K562 (cell line): ENCODE data around the gene SMCHD1. TPM values are rescaled to one million over a fixed set of nuclear protein-coding genes. Genes with fewer than 3 reads are reported as not detected.

ENCODE experiments used
- ATAC-seq: fragments of 200-7000 bp; cut with Tn5 transposase; 3 replicates; pipeline ENCODE4 v1.9.1; 2020; ENCODE audit warnings: moderate library complexity
- BruUV-seq: library from RNA; stranded (reverse); fragments of 400-500 nt; replicated peaks from 2 replicates; lab custom pipeline; 2021; lab: Mats Ljungman, UMichigan
- CTCF ChIA-PET: fragments of 300-600 bp; formaldehyde crosslinking; extraction: SDS; loops from one replicate; lab custom pipeline; 2021; ENCODE audit warnings: low intra/inter-chr PET ratio; lab: Yijun Ruan, JAX
- POLR2A ChIA-PET: fragments of 300-600, 350-650 bp; sonication (Branson Sonifier 250); formaldehyde crosslinking; extraction: SDS; loops from one replicate; lab custom pipeline; 2021; ENCODE audit warnings: antibody characterized with exemption, inconsistent platforms; lab: Yijun Ruan, JAX
- DNase-seq, 4 experiments: peaks; one replicate each; pipeline versions ENCODE4 v3.0.0 to v3.0.0-alpha.2; 2011 to 2018; ENCODE audit warnings: low spot score in 3 of 4, mixed read lengths in 3 of 4; ENCODE audit errors: extremely low read depth in 1 of 4
- FAIRE-seq: peaks from 2 replicates; lab custom pipeline; 2011; peaks lifted over from hg19 to GRCh38; lab: Jason Lieb, UNC
- H2AFZ ChIP-seq: 2 replicates; pipeline ENCODE4 v1.6.0; 2011; ENCODE audit warnings: low read depth, low read length, control low read depth, inconsistent platforms
- H3K27ac ChIP-seq: fragments of 200-600 bp; 3 replicates; pipeline ENCODE4 v1.8.0; 2011; ENCODE audit warnings: low read depth, mild to moderate bottlenecking, control low read depth, inconsistent platforms, low read length, moderate library complexity, mixed read lengths; ENCODE audit errors: extremely low read depth
- H3K27me3 ChIP-seq, 2 experiments: fragments of 300-600 bp in 1 of 2; 2 replicates in 1 of 2; 3 replicates in 1 of 2; pipeline versions ENCODE4 v1.6.0 to v1.8.0; 2011; ENCODE audit warnings: inconsistent platforms in 2 of 2, low read length in 2 of 2, mild to moderate bottlenecking in 1 of 2, mixed read lengths in 1 of 2, moderate library complexity in 1 of 2; ENCODE audit not compliant: control insufficient read depth in 2 of 2, insufficient read depth in 2 of 2
- H3K36me3 ChIP-seq: fragments of 300-600 bp; 3 replicates; pipeline ENCODE4 v1.8.0; 2011; ENCODE audit warnings: mild to moderate bottlenecking, low read length, inconsistent platforms; ENCODE audit not compliant: control insufficient read depth, insufficient read depth
- H3K4me1 ChIP-seq, 2 experiments: fragments of 200-600 bp in 1 of 2; replicated peaks in 1 of 2; 2 replicates in 1 of 2; 3 replicates in 1 of 2; pipeline versions ENCODE4 v1.5.1 to v1.8.0; 2011; ENCODE audit warnings: inconsistent platforms in 2 of 2, low read length in 2 of 2, mild to moderate bottlenecking in 1 of 2, mixed read lengths in 1 of 2, moderate library complexity in 1 of 2; ENCODE audit not compliant: control insufficient read depth in 2 of 2, insufficient read depth in 2 of 2
- H3K4me2 ChIP-seq: 2 replicates; pipeline ENCODE4 v1.6.1; 2011; ENCODE audit warnings: low read length, control low read depth, inconsistent platforms, mixed read lengths; ENCODE audit not compliant: insufficient read depth
- H3K4me3 ChIP-seq: fragments of 200-600 bp; sonication (generic), shearing (Covaris generic); 2 replicates; pipeline ENCODE4 v1.5.1; 2016; ENCODE audit warnings: control low read depth, inconsistent platforms
- H3K79me2 ChIP-seq: fragments of 200-600 bp; 3 replicates; pipeline ENCODE4 v1.8.0; 2011; ENCODE audit warnings: low read length, inconsistent platforms; ENCODE audit not compliant: control insufficient read depth, insufficient read depth
- H3K9ac ChIP-seq, 2 experiments: 2 replicates each; pipeline versions ENCODE4 v1.6.0 to v1.6.1; 2011; ENCODE audit warnings: low read depth in 2 of 2, low read length in 2 of 2, control low read depth in 1 of 2, inconsistent platforms in 1 of 2, mild to moderate bottlenecking in 1 of 2, mixed read lengths in 1 of 2; ENCODE audit not compliant: insufficient read depth in 1 of 2
- H3K9me1 ChIP-seq: one replicate; pipeline ENCODE4 v1.6.0; 2011; ENCODE audit warnings: inconsistent platforms, mild to moderate bottlenecking, low read length, moderate library complexity; ENCODE audit not compliant: control insufficient read depth, insufficient read depth
- H3K9me3 ChIP-seq: replicated peaks from 2 replicates; pipeline ENCODE4 v1.5.1; 2011; ENCODE audit warnings: low read depth, low read length, inconsistent platforms; ENCODE audit not compliant: control insufficient read depth, insufficient read depth
- H4K20me1 ChIP-seq: replicated peaks from 2 replicates; pipeline ENCODE4 v1.6.1; 2011; ENCODE audit warnings: low read length, inconsistent platforms, mixed read lengths; ENCODE audit not compliant: control insufficient read depth, insufficient read depth
- ATF1 ChIP-seq, 2 experiments: fragments of 450-650 bp in 1 of 2; IDR thresholded peaks; 2 replicates each; pipeline ENCODE4 v1.6.1; 2016; ENCODE audit warnings: missing compliant biosample characterization in 1 of 2, missing genetic modification characterization in 1 of 2
- E2F3 ChIP-seq: fragments of 250-450 bp; sonication (Bioruptor Pico); IDR thresholded peaks from 2 replicates; pipeline ENCODE4 v1.4.0; 2020; ENCODE audit warnings: mild to moderate bottlenecking
- HDAC6 ChIP-seq: IDR thresholded peaks from 2 replicates; pipeline ENCODE4 v1.6.1; 2012; ENCODE audit warnings: low read depth, mild to moderate bottlenecking, control low read depth, inconsistent platforms, low read length, moderate library complexity
- MYNN ChIP-seq, 2 experiments: sonication (generic); formaldehyde crosslinking in 1 of 2; IDR thresholded peaks; 2 replicates each; pipeline versions ENCODE4 v1.5.0 to v1.6.1; 2016 to 2020; ENCODE audit warnings: antibody characterized with exemption in 1 of 2, missing genetic modification reagents in 1 of 2
- NCOR1 ChIP-seq: fragments of 450-650 bp; IDR thresholded peaks from 2 replicates; pipeline ENCODE4 v1.6.1; 2016; ENCODE audit warnings: mild to moderate bottlenecking, moderate library complexity
- NR3C1 ChIP-seq: sonication (generic); formaldehyde crosslinking; IDR thresholded peaks from 2 replicates; pipeline ENCODE4 v1.8.1; 2022; ENCODE audit warnings: missing genetic modification reagents
- RBM17 ChIP-seq: fragments of 200-400 bp; formaldehyde crosslinking; IDR thresholded peaks from 2 replicates; pipeline ENCODE4 v1.6.1; 2017; ENCODE audit warnings: low read depth, mild to moderate bottlenecking, low read length, borderline replicate concordance
- TFAM ChIP-seq: fragments of 250-450 bp; sonication (Bioruptor Pico); conservative IDR thresholded peaks from 2 replicates; pipeline ENCODE4 v1.5.0; 2021; ENCODE audit warnings: mild to moderate bottlenecking, moderate library complexity
- THRB ChIP-seq: fragments of 450-650 bp; formaldehyde crosslinking; conservative IDR thresholded peaks from 2 replicates; pipeline ENCODE4 v1.4.0; 2022; ENCODE audit warnings: mild to moderate bottlenecking, missing genetic modification characterization
- ZFP36 ChIP-seq: fragments of 150-350 bp; IDR thresholded peaks from 2 replicates; pipeline ENCODE4 v1.6.1; 2018; ENCODE audit warnings: low read length, low read depth; ENCODE audit not compliant: partially characterized antibody
- ZNF407 ChIP-seq: fragments of 450-650 bp; IDR thresholded peaks from 2 replicates; pipeline ENCODE4 v1.6.1; 2016; ENCODE audit warnings: low read depth
- in situ Hi-C: fragments of 300-500 bp; cut with MboI; formaldehyde crosslinking; loops from 4 replicates; pipeline ENCODE4 v1.15.0; 2018; ENCODE audit warnings: inconsistent platforms, mixed read lengths
- intact Hi-C: fragments of 100-400 bp; cut with micrococcal nuclease; formaldehyde crosslinking; loops from 2 replicates; pipeline ENCODE4 v1.14.2; 2022
- polyA plus RNA-seq, 8 experiments: library from polyadenylated mRNA; depleted of rRNA in 4 of 8; stranded (reverse) in 5 of 8; unstranded in 3 of 8; fragments of >200 nt; fragmentation: Nextera tagmentation in 2 of 8; fragmentation: Illumina TruSeq in 1 of 8; extraction: Ambion mirVana in 2 of 8; extraction: Trizol in 1 of 8; gene quantifications; 2 replicates each; pipeline versions ENCODE4 v1.2.1 to v1.2.3, GENCODE V29; 2011 to 2014; ENCODE audit warnings: inconsistent platforms in 1 of 8, missing spikeins in 1 of 8
- total RNA-seq, 7 experiments: library from RNA; depleted of rRNA in 6 of 7; stranded (reverse); fragments of >200 nt in 6 of 7; fragmentation: Illumina TruSeq in 2 of 7; extraction: Trizol in 2 of 7; gene quantifications; 2 replicates each; pipeline versions ENCODE4 v1.2.1 to v1.2.3, GENCODE V29; 2011 to 2021; ENCODE audit warnings: low replicate concordance in 1 of 7

Gene SMCHD1
- total and polyA plus RNA-seq, 9 of the 15 experiments (the other 6 are each of a cell fraction or from before 2014, with no cell fraction given), result 6.3 to 144 (median 72.7) TPM

- CTCF ChIA-PET, result no interaction called here
- POLR2A ChIA-PET, result interaction anchor here (0.5 to 1.4 kb wide), 4 partner anchors 9 to 73 kb away, joined by 3 to 6 read pairs (median 4); no protein-coding TSS in a partner anchor
These were observed 58.6 kb downstream of the SMCHD1 start for GRCh38 chr18:2714140-2714539.

More at GRCh38 chr18:2714140-2714539, 58.6 kb downstream of the SMCHD1 start:
- H4K20me1 ChIP-seq, result no peaks in the 10 kb centered on the region
- no peak overlapping the region for H3K27ac ChIP-seq
- peaks cover 92% of the 10 kb centered on the region for H3K36me3 ChIP-seq
- FAIRE-seq (no peak), DNase-seq (no peak), ATAC-seq (no peak)
- H3K9me3 ChIP-seq, result no peaks in the 10 kb centered on the region
- H3K79me2 ChIP-seq, result peaks cover 45% of the 10 kb centered on the region
- no peak overlapping the region for H2AFZ ChIP-seq
- H3K4me3 ChIP-seq, result no peak overlapping the region
- TF ChIP-seq ZNF407 (no peak), TFAM (no peak), RBM17 (no peak), THRB (CRISPR knock-in tag) (no peak), ATF1 (CRISPR knock-in tag; IDR thresholded peaks at IDR 0.05) (no peak), ATF1 (tag; IDR thresholded peaks at IDR 0.05) (no peak), NCOR1 (no peak), ZFP36 (no peak), HDAC6 (no peak), E2F3 (CRISPR knock-in tag) (no peak), MYNN (IDR thresholded peaks at IDR 0.05) (no peak), MYNN (CRISPR knock-in tag; IDR thresholded peaks at IDR 0.05) (no peak), NR3C1 (no peak)
- H3K27me3 ChIP-seq, result no peaks in the 10 kb centered on the region
- no peaks in the 10 kb centered on the region for H3K9me1 ChIP-seq
- H3K4me1 ChIP-seq, result no peaks in the 10 kb centered on the region
- in situ Hi-C loops, result no loop called here
- H3K4me2 ChIP-seq, result no peak overlapping the region
- no peak overlapping the region for H3K9ac ChIP-seq
- intact Hi-C loops, result no loop called here
- no TSS peak for BruUV-seq
